Karpas-422 (cell line): ENCODE results near the gene SERPINH1. TPM values are rescaled to one million over a fixed set of nuclear protein-coding genes. Genes with fewer than 3 reads are reported as not detected.

ENCODE experiments used
- DNase-seq: peaks from one replicate; pipeline ENCODE4 v3.0.0-alpha.2; 2015
- H2AFZ ChIP-seq: fragments of 200-600 bp; sonication (generic); 2 replicates; pipeline ENCODE4 v1.6.1; 2014; ENCODE audit warnings: antibody characterized with exemption, low read length, mixed read lengths
- H3K27ac ChIP-seq: fragments of 200-600 bp; sonication (generic); 2 replicates; pipeline ENCODE4 v1.5.1; 2014; ENCODE audit warnings: mild to moderate bottlenecking, low read length, moderate library complexity
- H3K27me3 ChIP-seq: fragments of 200-600 bp; sonication (generic); 2 replicates; pipeline ENCODE4 v1.6.1; 2014; ENCODE audit warnings: low read length, mixed read lengths
- H3K36me3 ChIP-seq: fragments of 200-600 bp; sonication (generic); 2 replicates; pipeline ENCODE4 v1.6.1; 2014; ENCODE audit warnings: low read length, mixed read lengths; ENCODE audit not compliant: insufficient read depth
- H3K4me1 ChIP-seq: fragments of 200-600 bp; sonication (generic); 2 replicates; pipeline ENCODE4 v1.6.1; 2014; ENCODE audit warnings: mild to moderate bottlenecking, low read length, mixed read lengths
- H3K4me2 ChIP-seq: fragments of 200-600 bp; sonication (generic); 2 replicates; pipeline ENCODE4 v1.6.1; 2014; ENCODE audit warnings: low read length, low read depth, mild to moderate bottlenecking; ENCODE audit not compliant: poor library complexity, severe bottlenecking
- H3K4me3 ChIP-seq: fragments of 200-600 bp; sonication (generic); 2 replicates; pipeline ENCODE4 v1.5.1; 2014; ENCODE audit warnings: mild to moderate bottlenecking, antibody characterized with exemption, low read length, mixed read lengths
- H3K79me2 ChIP-seq: fragments of 200-600 bp; sonication (generic); 2 replicates; pipeline ENCODE4 v1.6.1; 2014; ENCODE audit warnings: mild to moderate bottlenecking, low read length, mixed read lengths
- H3K9ac ChIP-seq: fragments of 200-600 bp; sonication (generic); 2 replicates; pipeline ENCODE4 v1.6.0; 2014; ENCODE audit warnings: low read length
- H3K9me2 ChIP-seq: fragments of 200-600 bp; sonication (generic), shearing (Covaris generic); replicated peaks from 2 replicates; pipeline ENCODE4 v1.6.0; 2014; ENCODE audit warnings: mild to moderate bottlenecking, low read length, moderate library complexity; ENCODE audit not compliant: insufficient read depth
- H3K9me3 ChIP-seq: fragments of 300-700, 200-600 bp; sonication (generic); 2 replicates; pipeline ENCODE4 v1.6.1; 2014; ENCODE audit warnings: low read length, mixed read lengths
- H4K20me1 ChIP-seq: fragments of 200-600 bp; sonication (generic); 2 replicates; pipeline ENCODE4 v1.6.1; 2014; ENCODE audit warnings: mild to moderate bottlenecking, antibody characterized with exemption, low read length, low read depth; ENCODE audit not compliant: insufficient read depth
- total RNA-seq: library from RNA; depleted of rRNA; stranded (reverse); fragments of >200 nt; shearing (Covaris generic); gene quantifications from 2 replicates; pipeline ENCODE4 v1.2.3, GENCODE V29; 2014; ENCODE audit warnings: low replicate concordance

SERPINH1 gene
- total RNA-seq, 1 experiment from 2014 or later = 10.5 TPM

GRCh38 chr11:75543806-75544205 is 18.2 kb upstream of the SERPINH1 start:
- Histone ChIP-seq H3K79me2 (no peaks in the 10 kb centered on the region), H3K9me3 (no peaks in the 10 kb centered on the region), H3K9ac (no peak overlapping the region), H3K27ac (no peak overlapping the region), H3K9me2 (no peaks in the 10 kb centered on the region), H3K4me2 (no peak overlapping the region), H4K20me1 (no peaks in the 10 kb centered on the region), H3K4me1 (no peaks in the 10 kb centered on the region), H2AFZ (no peak overlapping the region), H3K27me3 (no peaks in the 10 kb centered on the region), H3K4me3 (no peak overlapping the region), H3K36me3 (no peaks in the 10 kb centered on the region)
- peak; percentile 73 for DNase-seq

DNA sequence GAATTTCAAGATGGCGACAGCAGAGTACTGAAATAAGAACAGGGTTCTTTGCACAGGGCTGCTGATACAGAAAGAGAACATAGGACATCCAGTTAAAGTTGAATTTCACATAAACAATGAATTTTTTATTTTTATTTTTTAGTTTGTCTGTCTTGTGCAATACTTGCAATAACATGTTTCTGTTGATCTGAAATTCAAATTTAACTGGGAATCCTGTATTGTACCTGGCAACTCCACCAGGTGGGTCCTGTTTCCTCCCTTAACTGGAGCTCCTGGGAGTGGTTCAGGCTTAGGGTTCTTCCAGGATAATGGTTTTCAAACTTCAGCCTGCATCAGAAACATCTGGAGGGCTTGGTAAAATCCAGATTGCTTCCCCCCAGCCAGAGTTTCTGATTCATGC is 14.9 kb upstream of the SERPINH1 start:
- no peak overlapping the region for H3K4me3 ChIP-seq
- no peaks in the 10 kb centered on the region for H3K4me1 ChIP-seq
- H3K36me3 ChIP-seq = no peaks in the 10 kb centered on the region
- H3K4me2 ChIP-seq = no peak overlapping the region
- H3K9me3 ChIP-seq = no peaks in the 10 kb centered on the region
- no peaks in the 10 kb centered on the region for H4K20me1 ChIP-seq
- no peak overlapping the region for H3K27ac ChIP-seq
- no peaks in the 10 kb centered on the region for H3K79me2 ChIP-seq
- DNase-seq = no peak
- H3K9me2 ChIP-seq = no peaks in the 10 kb centered on the region
- no peaks in the 10 kb centered on the region for H3K27me3 ChIP-seq
- no peak overlapping the region for H3K9ac ChIP-seq
- H2AFZ ChIP-seq = no peak overlapping the region

DNA sequence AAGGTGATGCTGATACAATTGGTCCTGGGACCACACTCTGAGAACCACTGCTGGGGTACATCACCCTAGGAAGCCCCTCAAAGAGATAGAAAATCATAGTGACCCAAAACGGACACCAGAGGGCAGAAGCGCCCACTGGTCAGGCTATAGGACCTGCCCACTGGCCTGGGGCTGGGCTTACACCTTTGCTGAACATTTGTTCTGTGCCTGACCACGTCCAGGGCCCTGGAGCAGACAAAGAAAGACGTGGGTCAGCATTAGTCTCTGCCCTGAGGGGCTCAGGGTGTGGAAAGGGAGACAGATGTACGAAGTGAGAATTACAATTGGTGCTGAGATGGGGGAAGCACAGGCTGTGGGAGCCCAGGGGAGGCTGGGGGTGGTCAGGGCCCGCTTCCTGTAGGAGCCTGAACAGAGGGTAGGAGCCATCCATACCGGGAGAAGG is 14.4 kb upstream of the SERPINH1 start:
- Histone ChIP-seq H3K4me2 (no peak overlapping the region), H3K9ac (no peak overlapping the region), H3K4me3 (no peak overlapping the region), H3K79me2 (no peaks in the 10 kb centered on the region), H3K27me3 (no peaks in the 10 kb centered on the region), H4K20me1 (no peaks in the 10 kb centered on the region), H2AFZ (no peak overlapping the region), H3K27ac (no peak overlapping the region), H3K36me3 (no peaks in the 10 kb centered on the region), H3K9me2 (no peaks in the 10 kb centered on the region), H3K9me3 (no peaks in the 10 kb centered on the region), H3K4me1 (no peaks in the 10 kb centered on the region)
- peak; percentile 65 for DNase-seq

- Histone ChIP-seq H3K9ac (no peak overlapping the region), H3K27ac (no peak overlapping the region), H3K4me1 (no peaks in the 10 kb centered on the region), H3K79me2 (no peaks in the 10 kb centered on the region), H2AFZ (no peak overlapping the region), H3K9me2 (no peaks in the 10 kb centered on the region), H3K36me3 (no peaks in the 10 kb centered on the region), H3K27me3 (no peaks in the 10 kb centered on the region), H3K4me2 (no peak overlapping the region), H3K4me3 (no peak overlapping the region), H3K9me3 (no peaks in the 10 kb centered on the region), H4K20me1 (no peaks in the 10 kb centered on the region)
- DNase-seq = no peak
These were observed 13.3 kb upstream of the SERPINH1 start for GRCh38 chr11:75548595-75549272.

- Histone ChIP-seq H2AFZ (no peak overlapping the region), H3K9me3 (no peaks in the 10 kb centered on the region), H3K4me3 (no peak overlapping the region), H3K9ac (no peak overlapping the region), H3K4me1 (peaks cover 5% of the 10 kb centered on the region; the same call in 1 of the 2 replicates), H3K27ac (no peak overlapping the region), H3K4me2 (no peak overlapping the region), H3K36me3 (no peaks in the 10 kb centered on the region), H3K79me2 (no peaks in the 10 kb centered on the region), H3K9me2 (no peaks in the 10 kb centered on the region), H4K20me1 (no peaks in the 10 kb centered on the region), H3K27me3 (no peaks in the 10 kb centered on the region)
- DNase-seq = no peak
These were observed 12.6 kb upstream of the SERPINH1 start for GRCh38 chr11:75549370-75549958.

- Histone ChIP-seq H3K9ac (no peak overlapping the region), H3K4me3 (no peak overlapping the region)
- DNase-seq = no peak
These were observed 8.9 kb upstream of the SERPINH1 start for GRCh38 chr11:75553182-75553581.

DNA sequence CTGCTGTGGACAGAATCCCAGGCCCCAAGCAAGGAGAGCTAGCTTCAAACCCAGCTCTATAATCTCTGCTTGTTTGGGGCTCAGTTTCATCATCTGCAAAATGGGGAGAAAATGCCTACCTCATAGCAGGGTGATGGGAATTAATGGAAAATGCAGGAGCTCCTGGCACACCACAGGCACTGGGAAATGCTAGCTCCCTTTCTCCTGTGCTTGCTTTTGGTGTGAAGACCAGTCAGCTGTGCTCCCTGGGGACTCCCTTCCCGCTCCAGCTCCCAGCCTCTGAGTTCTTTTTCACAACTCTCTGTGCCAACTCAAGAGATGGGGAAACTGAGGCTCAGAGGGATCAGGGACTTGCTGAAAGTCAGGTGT is 8.2 kb upstream of the SERPINH1 start:
- no peaks in the 10 kb centered on the region for H3K9me3 ChIP-seq
- H3K79me2 ChIP-seq = no peaks in the 10 kb centered on the region
- H3K9ac ChIP-seq = peak overlapping the region; percentile 32; the same call in 1 of the 2 replicates
- H2AFZ ChIP-seq = no peak overlapping the region
- peaks cover 10% of the 10 kb centered on the region; the same call in 1 of the 2 replicates for H3K4me1 ChIP-seq
- H4K20me1 ChIP-seq = no peaks in the 10 kb centered on the region
- no peaks in the 10 kb centered on the region for H3K36me3 ChIP-seq
- H3K4me3 ChIP-seq = no peak overlapping the region
- no peak overlapping the region for H3K4me2 ChIP-seq
- H3K27ac ChIP-seq = no peak overlapping the region
- no peaks in the 10 kb centered on the region for H3K27me3 ChIP-seq
- no peak for DNase-seq
- H3K9me2 ChIP-seq = no peaks in the 10 kb centered on the region

More at GRCh38 chr11:75553182-75553581, 8.9 kb upstream of the SERPINH1 start:
- H3K36me3 ChIP-seq = no peaks in the 10 kb centered on the region
- no peaks in the 10 kb centered on the region for H3K9me3 ChIP-seq
- no peak overlapping the region for H3K27ac ChIP-seq
- H2AFZ ChIP-seq = no peak overlapping the region
- H3K79me2 ChIP-seq = no peaks in the 10 kb centered on the region
- H3K4me1 ChIP-seq = peaks cover 10% of the 10 kb centered on the region; the same call in 1 of the 2 replicates
- H3K4me2 ChIP-seq = no peak overlapping the region
- no peaks in the 10 kb centered on the region for H3K27me3 ChIP-seq
- H3K9me2 ChIP-seq = no peaks in the 10 kb centered on the region
- H4K20me1 ChIP-seq = no peaks in the 10 kb centered on the region

GRCh38 chr11:75554258-75555022 is 7.6 kb upstream of the SERPINH1 start:
- H3K27me3 ChIP-seq = no peaks in the 10 kb centered on the region
- no peak overlapping the region for H3K4me2 ChIP-seq
- no peak overlapping the region; the same call in 1 of the 2 replicates for H3K27ac ChIP-seq
- H2AFZ ChIP-seq = peak overlapping the region; percentile 75; the same call in 1 of the 2 replicates
- H3K79me2 ChIP-seq = no peaks in the 10 kb centered on the region
- H3K4me1 ChIP-seq = peaks cover 10% of the 10 kb centered on the region; the same call in 1 of the 2 replicates
- no peak overlapping the region for H3K4me3 ChIP-seq
- no peak for DNase-seq
- no peaks in the 10 kb centered on the region for H4K20me1 ChIP-seq
- no peaks in the 10 kb centered on the region for H3K36me3 ChIP-seq
- no peaks in the 10 kb centered on the region for H3K9me3 ChIP-seq
- H3K9ac ChIP-seq = peak overlapping the region; percentile 32; the same call in 1 of the 2 replicates
- H3K9me2 ChIP-seq = no peaks in the 10 kb centered on the region
